A549 (cell line): Measurements from ENCODE around the gene SLC13A5. TPM values are rescaled to one million over a fixed set of nuclear protein-coding genes. Genes with fewer than 3 reads are reported as not detected.

ENCODE experiments used
- ATAC-seq, 2 experiments: fragments of 200-7000 bp in 1 of 2; fragments of >200 bp in 1 of 2; cut with Nextera tagmentation in 1 of 2; cut with Tn5 transposase in 1 of 2; 3 replicates each; pipeline versions ENCODE4 v1.8.0 to v1.9.1; 2018 to 2020; ENCODE audit warnings: mild to moderate bottlenecking in 1 of 2, moderate library complexity in 1 of 2
- CTCF ChIA-PET: fragments of 300-600 bp; sonication (Branson Sonifier 250); formaldehyde crosslinking; extraction: SDS; loops from one replicate; lab custom pipeline; 2021; ENCODE audit warnings: antibody characterized with exemption, inconsistent platforms; lab: Yijun Ruan, JAX
- POLR2A ChIA-PET: fragments of 350-600 bp; formaldehyde crosslinking; extraction: SDS; loops from one replicate; lab custom pipeline; 2021; ENCODE audit warnings: antibody characterized with exemption, inconsistent platforms; lab: Yijun Ruan, JAX
- DNase-seq, 2 experiments: peaks; one replicate each; pipeline versions ENCODE4 v3.0.0 to v3.0.0-alpha.2; 2011 to 2016; ENCODE audit warnings: low read depth in 1 of 2, low spot score in 1 of 2
- FAIRE-seq: peaks from 2 replicates; lab custom pipeline; 2011; peaks lifted over from hg19 to GRCh38; lab: Jason Lieb, UNC
- H3K27ac ChIP-seq, 2 experiments: fragments of >200 bp; sonication (Bioruptor Twin); formaldehyde crosslinking; 3 replicates each; pipeline ENCODE4 v1.5.1; 2016 to 2017
- H3K4me1 ChIP-seq: fragments of >200 bp; sonication (Bioruptor Twin); formaldehyde crosslinking; 3 replicates; pipeline ENCODE4 v1.6.1; 2016
- H3K4me2 ChIP-seq: fragments of >200 bp; sonication (Bioruptor Twin); formaldehyde crosslinking; 3 replicates; pipeline ENCODE4 v1.6.1; 2016
- H3K4me3 ChIP-seq: fragments of >200 bp; sonication (Bioruptor Twin); formaldehyde crosslinking; 3 replicates; pipeline ENCODE4 v1.5.1; 2016
- H3K9me3 ChIP-seq: fragments of >200 bp; sonication (Bioruptor Twin); formaldehyde crosslinking; 3 replicates; pipeline ENCODE4 v1.6.1; 2016
- ATOH8 ChIP-seq: fragments of 250-450 bp; sonication (Bioruptor Pico); IDR thresholded peaks from 2 replicates; pipeline ENCODE4 v1.5.0; 2020; ENCODE audit warnings: low read depth, mild to moderate bottlenecking, moderate library complexity
- BCL3 ChIP-seq: fragments of >200 bp; sonication (Bioruptor Twin); formaldehyde crosslinking; IDR thresholded peaks from 3 replicates; pipeline ENCODE4 v1.6.1; 2016
- BHLHE40 ChIP-seq: IDR thresholded peaks from 2 replicates; pipeline ENCODE4 v1.6.1; 2012; ENCODE audit warnings: low read depth, low read length, inconsistent platforms
- E2F6 ChIP-seq: IDR thresholded peaks from 2 replicates; pipeline ENCODE4 v1.6.1; 2012; ENCODE audit warnings: low read depth, borderline replicate concordance
- ELK1 ChIP-seq: fragments of 150-350 bp; IDR thresholded peaks from 2 replicates; pipeline ENCODE4 v1.6.1; 2014; ENCODE audit warnings: low read depth, mild to moderate bottlenecking, low read length
- EP300 ChIP-seq, 2 experiments: fragments of >200 bp; sonication (Bioruptor Twin); formaldehyde crosslinking; IDR thresholded peaks; 2 replicates in 1 of 2; 3 replicates in 1 of 2; pipeline ENCODE4 v1.6.1; 2016 to 2017
- FOSB ChIP-seq: fragments of 250-450 bp; sonication (Bioruptor Pico); IDR thresholded peaks from 2 replicates; pipeline ENCODE4 v1.5.0; 2020; ENCODE audit warnings: mild to moderate bottlenecking, moderate library complexity
- GATA3 ChIP-seq: IDR thresholded peaks from 2 replicates; pipeline ENCODE4 v1.6.1; 2012; ENCODE audit warnings: borderline replicate concordance
- HES2 ChIP-seq: fragments of >200 bp; sonication (Bioruptor Twin); formaldehyde crosslinking; IDR thresholded peaks from 2 replicates; pipeline ENCODE4 v1.6.1; 2016
- HEYL ChIP-seq: fragments of 250-450 bp; sonication (Bioruptor Pico); IDR thresholded peaks from 2 replicates; pipeline ENCODE4 v1.8.0; 2021; ENCODE audit warnings: mild to moderate bottlenecking, moderate library complexity
- HOXA7 ChIP-seq: fragments of 250-450 bp; sonication (Bioruptor Pico); IDR thresholded peaks from 2 replicates; pipeline ENCODE4 v1.5.0; 2020; ENCODE audit warnings: mild to moderate bottlenecking, moderate library complexity
- MAX ChIP-seq: IDR thresholded peaks from 2 replicates; pipeline ENCODE4 v1.6.1; 2012
- MYC ChIP-seq: IDR thresholded peaks from 2 replicates; pipeline ENCODE4 v1.6.1; 2012; ENCODE audit warnings: mild to moderate bottlenecking, inconsistent platforms, low read length, improper control_type of control experiment, borderline replicate concordance
- TP53 ChIP-seq: fragments of 250-450 bp; sonication (Bioruptor Pico); IDR thresholded peaks from 2 replicates; pipeline ENCODE4 v1.5.0; 2021; ENCODE audit warnings: mild to moderate bottlenecking, moderate library complexity
- USF2 ChIP-seq: fragments of 450-650 bp; IDR thresholded peaks from 2 replicates; pipeline ENCODE4 v1.6.1; 2014; ENCODE audit warnings: antibody characterized with exemption
- WGBS: methylation state at CpG from one replicate; pipeline ENCODE4 v1.1.6; 2017; ENCODE audit errors: missing lambda C conversion rate; 5-methylcytosine and 5-hydroxymethylcytosine counted together
- polyA plus RNA-seq, 4 experiments: library from polyadenylated mRNA; depleted of rRNA in 3 of 4; stranded (reverse); fragments of >200 nt; fragmentation: RNase III in 1 of 4; extraction: RNeasy Plus Mini Kit Qiagen cat#74134 plus additional on column Dnase treatment in 1 of 4; gene quantifications; 2 replicates in 3 of 4; 3 replicates in 1 of 4; pipeline ENCODE4 v1.2.3, GENCODE V29; 2011 to 2017

Gene SLC13A5
- polyA plus RNA-seq, 2 of the 4 experiments (the other 2 are of a cell fraction), result 0.15 to 0.26 TPM

GRCh38 chr17:6704470-6705052, 8.6 kb downstream of the SLC13A5 start:
- ATAC-seq (no peak), FAIRE-seq (no peak), DNase-seq (no peak)
- WGBS, result 26% methylated on average over 6 of the region's 6 CpGs
- ChIA-PET CTCF (interaction anchor here (0.6 to 6.4 kb wide), 6 partner anchors 9 to 232 kb away, joined by 3 to 56 read pairs (median 3); partner anchors contain the start of gene SLC13A5), POLR2A (no interaction called here)
- no peak for TF ChIP-seq USF2
- no peak for TF ChIP-seq HEYL
- TF ChIP-seq ATOH8, result no peak
- TF ChIP-seq GATA3, result no peak
- no peak for TF ChIP-seq MAX
- TF ChIP-seq MYC, result no peak
- TF ChIP-seq TP53 (CRISPR knock-in tag), result no peak
- TF ChIP-seq HOXA7 (CRISPR knock-in tag), result no peak
- H3K4me2 ChIP-seq, result no peak overlapping the region
- H3K27ac ChIP-seq, result no peak overlapping the region
- no peak overlapping the region for H3K4me3 ChIP-seq
- no peaks in the 10 kb centered on the region for H3K4me1 ChIP-seq
- no peaks in the 10 kb centered on the region for H3K9me3 ChIP-seq

- H3K4me2 ChIP-seq, result no peak overlapping the region
- WGBS, result 65% methylated on average over 9 of the region's 10 CpGs
- no peaks in the 10 kb centered on the region for H3K9me3 ChIP-seq
- POLR2A ChIA-PET, result no interaction called here
- FAIRE-seq (no peak), DNase-seq (no peak), ATAC-seq (no peak)
- no peaks in the 10 kb centered on the region for H3K4me1 ChIP-seq
- H3K4me3 ChIP-seq, result no peak overlapping the region
- CTCF ChIA-PET, result interaction anchor here (0.8 to 6.4 kb wide), 6 partner anchors 10 to 139 kb away, joined by 3 to 56 read pairs (median 4); partner anchors contain the start of gene SLC13A5
- H3K27ac ChIP-seq, result no peak overlapping the region
- TF ChIP-seq MYC, result no peak
- no peak for TF ChIP-seq ELK1
- no peak for TF ChIP-seq FOSB (CRISPR knock-in tag)
- TF ChIP-seq EP300 (IDR thresholded peaks at IDR 0.05), result no peak
- TF ChIP-seq E2F6, result no peak
- no peak for TF ChIP-seq ATOH8
- TF ChIP-seq USF2, result no peak
- TF ChIP-seq BHLHE40, result no peak
- TF ChIP-seq HES2, result no peak
- TF ChIP-seq BCL3, result no peak
- no peak for TF ChIP-seq HOXA7 (CRISPR knock-in tag)
Measured at GRCh38 chr17:6703751-6704150, 9.4 kb downstream of the SLC13A5 start.
